Stimulated activated CD8-positive, alpha-beta memory T cell treated with anti-CD3 and anti-CD28 coated beads, Interleukin-4, amount 100 ng/mL, for 24 hours (primary cell): ENCODE measurements around the gene BRSK1.
"Not testable (repeated sequence)": the region's sequence is repeated elsewhere in the genome, so short reads cannot be mapped to it uniquely, and the experiment has no call there.

Source experiments
- DNase-seq: peaks from one replicate; pipeline ENCODE4 v3.0.0-alpha.2; 2020; ENCODE audit warnings: low read depth

The BRSK1 gene

DNA sequence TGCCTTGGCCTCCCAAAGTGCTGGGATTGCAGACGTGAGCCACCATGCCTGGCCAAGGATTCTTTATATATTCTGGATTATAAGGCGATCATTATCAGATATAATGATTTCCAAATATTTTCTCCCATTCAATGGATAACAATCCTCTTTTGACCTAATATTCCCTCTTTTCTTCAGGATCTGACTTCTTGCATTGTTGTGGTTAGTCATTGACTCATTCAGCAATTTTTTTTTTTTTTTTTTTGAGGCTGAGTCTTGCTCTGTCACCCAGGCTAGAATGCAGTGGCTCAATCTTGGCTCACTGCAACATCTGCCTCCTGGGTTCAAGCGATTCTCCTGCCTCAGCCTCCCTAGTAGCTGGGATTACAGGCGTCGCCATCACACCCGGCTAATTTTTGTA lies 46.0 kb downstream of the BRSK1 start:
- DNase-seq: not testable (repeated sequence)

DNA sequence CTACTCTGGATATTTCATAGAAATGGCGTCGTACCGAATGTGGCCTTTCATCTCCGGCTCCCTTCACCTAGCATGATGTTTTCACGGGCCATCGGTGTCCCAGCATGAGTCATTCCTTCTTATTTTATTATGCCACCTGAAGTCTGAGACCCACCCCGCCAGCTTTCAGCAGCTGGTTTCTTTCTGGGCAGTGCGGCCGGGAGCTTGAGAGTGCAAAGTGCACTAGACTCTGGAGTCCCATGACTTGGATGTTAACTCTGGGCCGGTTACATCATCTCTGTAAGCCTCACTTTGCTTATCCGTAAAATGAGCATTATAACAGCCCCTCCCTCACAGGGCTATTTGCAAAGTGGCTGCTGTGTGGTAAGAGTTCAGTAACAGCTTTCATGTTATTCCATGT lies 50.1 kb downstream of the BRSK1 start:
- no peak for DNase-seq

DNA sequence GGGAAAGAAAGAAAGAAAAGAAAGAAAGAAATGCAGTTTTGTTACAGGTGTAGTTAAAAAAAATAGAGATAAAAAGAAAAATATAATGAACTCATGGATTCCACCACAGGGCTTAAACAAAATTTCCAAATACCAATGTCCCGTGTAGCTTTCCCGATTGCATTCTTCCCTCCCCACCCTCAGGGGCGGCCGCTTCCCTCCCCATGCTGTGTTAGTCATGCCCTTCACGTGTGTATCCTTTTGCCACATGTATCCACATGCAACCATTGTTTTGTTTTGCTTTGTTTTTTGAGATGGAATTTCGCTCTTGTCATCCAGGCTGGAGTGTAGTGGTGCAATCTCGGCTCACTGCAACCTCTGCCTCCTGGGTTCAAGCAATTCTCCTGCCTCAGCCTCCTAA lies 52.3 kb downstream of the BRSK1 start:
- DNase-seq: no peak

DNA sequence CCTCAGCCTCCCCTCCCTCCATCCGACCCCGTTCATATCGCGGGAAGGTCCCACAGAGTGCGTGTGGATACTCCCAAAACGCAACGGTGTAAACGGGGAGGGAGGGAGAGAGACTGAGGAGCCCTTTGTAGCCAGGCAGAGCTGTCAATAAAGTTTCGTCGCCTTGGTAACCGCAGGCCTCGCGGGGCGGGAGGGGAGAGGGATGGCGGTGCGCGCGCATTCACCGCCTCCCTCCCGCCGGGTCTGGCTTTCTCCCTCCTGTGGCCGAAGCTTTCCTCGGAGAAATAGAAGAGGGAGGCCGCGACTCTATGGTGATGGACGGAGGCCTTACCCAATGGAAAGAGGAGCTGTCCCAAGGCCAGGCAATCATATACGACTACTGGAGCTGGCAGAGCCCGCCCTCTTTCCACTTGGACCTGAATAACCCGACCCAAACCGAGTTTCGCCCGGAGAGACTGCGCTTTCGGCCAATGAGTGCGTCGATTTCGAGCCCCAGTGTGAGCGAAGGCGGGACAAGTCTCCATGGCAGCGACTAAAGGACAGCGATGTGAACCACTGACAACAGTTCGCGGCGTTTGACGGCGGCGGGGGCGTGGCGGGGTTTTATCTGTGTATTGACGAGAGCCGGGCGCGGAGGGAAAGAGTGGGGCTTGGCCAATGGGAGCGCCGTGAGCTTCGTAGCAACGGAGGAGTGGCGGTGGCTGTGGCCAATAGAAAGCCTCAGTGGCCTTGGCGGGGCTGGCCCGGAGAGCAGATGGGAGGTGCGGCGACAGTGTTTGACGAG lies 55.5 kb downstream of the BRSK1 start, which contains the start of gene KMT5C:
TSS of gene KMT5C (plus strand) at position 772 of the 784 bp plus-strand sequence. CDS start 2,061 bp downstream, outside the sequence.
- peak; percentile 100 for DNase-seq

DNA sequence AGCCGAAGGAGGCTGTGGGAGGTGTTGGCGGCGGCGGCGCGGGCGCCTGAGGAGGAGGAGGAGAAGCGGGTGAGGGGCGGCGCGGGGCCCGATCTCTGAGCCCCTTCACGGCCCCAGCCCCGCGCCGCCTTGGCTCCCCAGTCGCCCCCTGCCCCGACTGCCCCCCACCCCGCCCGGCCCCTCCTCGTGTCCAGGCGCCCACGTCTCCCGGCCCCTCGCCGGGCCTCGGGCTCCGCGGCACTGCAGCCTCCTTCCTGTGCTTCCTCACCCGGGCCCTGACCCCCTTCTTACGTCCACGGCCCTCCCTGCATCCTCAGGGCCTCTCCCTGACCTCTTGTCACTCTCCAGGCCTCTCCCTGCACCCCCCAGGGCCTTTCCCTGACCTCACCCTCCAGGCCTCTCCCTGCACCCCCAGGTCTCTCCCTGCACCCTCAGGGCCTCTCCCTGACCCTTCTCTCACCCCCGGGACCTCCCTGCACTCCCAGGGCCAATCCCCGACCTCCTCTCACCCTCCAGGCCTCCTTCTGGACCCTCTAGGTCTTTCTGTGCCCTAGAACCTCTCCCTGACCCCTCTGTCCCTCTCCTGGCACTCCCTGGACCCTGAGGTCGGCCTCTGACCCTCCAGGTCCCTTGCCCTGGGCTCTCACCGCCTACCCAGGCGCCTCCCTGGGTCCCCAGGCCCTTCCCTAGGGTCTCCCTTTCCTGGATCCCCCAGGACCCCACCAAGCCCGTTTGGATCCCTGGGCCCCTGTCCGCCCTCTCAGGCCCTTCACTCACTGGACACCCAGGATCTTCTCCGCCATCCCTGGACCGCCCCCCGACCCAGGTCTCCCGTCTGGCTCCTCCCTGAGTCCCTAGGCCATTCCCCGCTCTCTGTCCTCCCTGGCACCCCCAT lies 56.3 kb downstream of the BRSK1 start:
- DNase-seq: no peak

DNA sequence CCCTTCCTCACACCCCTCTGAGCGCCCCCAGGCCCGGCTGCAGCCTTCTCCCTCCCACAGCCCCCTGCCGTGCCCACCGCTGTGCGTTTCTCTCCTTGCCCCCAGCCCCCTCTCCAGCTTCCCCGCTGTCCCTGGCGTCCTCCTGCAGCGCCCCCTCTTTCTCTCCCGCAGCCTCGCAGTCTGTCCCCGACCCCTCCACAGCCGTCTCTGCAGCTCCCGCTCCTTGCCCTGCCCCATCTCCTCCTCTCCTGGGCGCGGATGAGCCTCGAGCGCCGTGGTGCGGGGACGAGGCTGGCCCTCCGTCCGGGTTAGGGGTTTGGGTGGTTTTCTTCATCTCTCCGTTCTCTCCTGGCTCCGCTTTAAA lies 57.0 kb downstream of the BRSK1 start:
- DNase-seq: no peak

DNA sequence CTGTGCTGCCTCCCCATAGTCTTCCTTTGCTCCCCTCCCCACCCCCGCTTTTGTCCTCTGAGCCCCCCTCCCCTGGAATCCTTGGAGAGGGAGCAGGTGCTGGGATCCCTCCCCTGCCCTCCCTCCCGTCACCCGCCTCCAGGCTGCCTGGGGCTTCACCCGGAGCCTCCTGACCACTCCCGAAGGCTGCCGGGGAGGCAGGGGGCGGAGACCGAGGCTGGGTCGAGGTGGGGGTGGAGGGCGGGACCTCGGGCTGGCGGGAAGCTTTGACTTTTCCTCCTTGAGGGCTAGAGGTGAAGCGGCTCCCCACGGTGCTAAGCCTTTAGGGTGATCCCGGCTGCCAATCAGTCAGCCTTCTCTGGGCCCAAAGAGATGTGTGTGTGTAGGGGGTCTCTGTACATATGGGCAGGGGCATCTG lies 57.4 kb downstream of the BRSK1 start:
- DNase-seq: peak; percentile 47

DNA sequence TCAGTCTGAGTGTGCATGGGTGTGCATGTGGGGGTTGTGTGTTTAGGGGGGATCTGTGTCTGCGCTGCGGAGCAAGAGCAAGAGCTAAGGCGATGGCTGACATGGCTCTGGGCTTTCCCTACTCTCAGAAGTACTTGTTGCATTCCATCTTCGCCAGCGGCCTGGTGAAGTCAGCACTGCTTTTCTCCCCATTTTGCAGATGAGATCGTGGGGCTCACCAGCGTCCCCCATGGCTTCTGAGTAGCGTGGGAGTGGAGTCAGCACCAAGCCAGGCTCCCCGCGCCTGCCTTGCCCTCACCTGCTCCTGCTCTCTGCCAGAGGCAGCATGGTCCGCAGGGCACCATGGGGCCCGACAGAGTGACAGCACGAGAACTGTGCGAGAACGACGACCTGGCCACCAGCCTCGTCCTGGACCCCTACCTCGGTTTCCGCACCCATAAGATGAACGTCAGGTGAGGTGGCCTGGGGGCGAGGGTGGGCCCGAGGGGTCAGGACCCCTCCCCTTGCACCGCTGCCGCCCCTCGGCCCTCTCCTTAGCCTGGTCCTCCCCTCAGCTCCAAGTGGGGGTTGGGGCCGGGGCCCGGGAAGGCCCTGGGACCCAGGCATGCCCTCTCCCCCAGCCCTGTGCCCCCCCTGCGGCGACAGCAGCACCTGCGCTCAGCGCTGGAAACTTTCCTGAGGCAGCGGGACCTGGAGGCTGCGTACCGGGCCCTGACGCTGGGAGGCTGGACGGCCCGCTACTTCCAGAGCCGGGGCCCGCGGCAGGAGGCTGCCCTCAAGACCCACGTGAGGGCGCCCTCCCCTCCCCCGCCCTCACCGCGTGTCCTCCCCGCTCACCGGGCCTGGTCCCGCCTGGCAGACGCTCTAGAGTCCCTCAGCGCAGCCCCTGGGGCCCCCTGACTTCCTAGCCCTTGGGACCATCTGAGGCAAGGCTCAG lies 58.1 kb downstream of the BRSK1 start:
- no peak for DNase-seq

DNA sequence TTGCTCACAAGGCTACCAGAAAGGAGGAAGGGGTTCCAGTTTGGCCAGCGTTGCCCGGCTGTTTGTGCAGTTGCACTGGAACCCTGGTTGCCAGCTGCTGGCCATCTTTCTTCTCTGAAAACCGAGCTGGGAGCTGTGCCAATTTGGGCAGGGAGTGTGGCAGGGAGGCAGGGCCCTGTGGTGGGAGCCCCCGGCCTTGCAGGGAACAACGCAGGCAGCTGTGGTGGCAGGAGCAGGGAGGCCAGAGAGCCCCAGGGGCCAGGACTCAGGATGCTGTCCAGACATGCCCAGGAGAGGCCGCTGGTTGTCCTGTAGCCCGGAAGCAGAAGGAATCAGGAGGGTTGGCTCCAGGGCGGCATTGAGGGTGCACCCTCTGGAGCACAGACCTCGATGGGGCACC lies 60.6 kb downstream of the BRSK1 start:
- DNase-seq: no peak

DNA sequence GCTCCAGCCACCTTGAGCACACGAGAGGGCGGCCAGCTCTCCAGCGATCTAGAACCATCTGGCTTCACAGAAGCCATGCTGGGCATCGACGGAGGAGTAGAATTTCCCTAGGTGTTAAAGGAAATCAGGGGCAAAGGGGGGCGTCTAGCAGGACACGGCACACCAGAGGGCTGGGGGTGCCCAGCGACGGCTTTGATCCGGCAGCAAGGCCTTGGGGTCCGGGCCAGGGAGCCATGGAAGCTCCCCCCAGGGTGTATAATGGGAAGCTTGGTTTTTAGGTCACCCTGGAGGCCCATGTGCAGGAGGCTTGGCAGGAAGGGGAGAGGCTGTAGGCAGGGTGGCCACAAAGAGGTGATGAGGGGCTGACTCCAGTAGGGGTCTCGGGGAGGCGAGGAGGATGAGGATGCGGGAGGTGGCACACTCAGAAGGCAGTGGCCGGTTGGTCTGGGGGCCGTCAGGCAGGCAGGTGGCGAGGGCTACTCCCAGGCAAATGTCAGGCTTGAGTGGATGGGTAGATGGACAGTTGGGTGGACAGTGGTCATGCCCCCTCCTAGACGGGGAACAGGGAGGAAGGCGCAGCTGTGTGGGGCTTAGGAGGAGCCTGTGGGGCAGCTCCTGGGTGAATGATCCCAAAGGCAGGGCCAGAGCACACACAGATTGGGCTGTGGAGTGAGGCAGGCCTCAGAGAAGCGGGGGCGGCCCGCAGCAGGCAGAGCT lies 61.5 kb downstream of the BRSK1 start:
- no peak for DNase-seq

DNA sequence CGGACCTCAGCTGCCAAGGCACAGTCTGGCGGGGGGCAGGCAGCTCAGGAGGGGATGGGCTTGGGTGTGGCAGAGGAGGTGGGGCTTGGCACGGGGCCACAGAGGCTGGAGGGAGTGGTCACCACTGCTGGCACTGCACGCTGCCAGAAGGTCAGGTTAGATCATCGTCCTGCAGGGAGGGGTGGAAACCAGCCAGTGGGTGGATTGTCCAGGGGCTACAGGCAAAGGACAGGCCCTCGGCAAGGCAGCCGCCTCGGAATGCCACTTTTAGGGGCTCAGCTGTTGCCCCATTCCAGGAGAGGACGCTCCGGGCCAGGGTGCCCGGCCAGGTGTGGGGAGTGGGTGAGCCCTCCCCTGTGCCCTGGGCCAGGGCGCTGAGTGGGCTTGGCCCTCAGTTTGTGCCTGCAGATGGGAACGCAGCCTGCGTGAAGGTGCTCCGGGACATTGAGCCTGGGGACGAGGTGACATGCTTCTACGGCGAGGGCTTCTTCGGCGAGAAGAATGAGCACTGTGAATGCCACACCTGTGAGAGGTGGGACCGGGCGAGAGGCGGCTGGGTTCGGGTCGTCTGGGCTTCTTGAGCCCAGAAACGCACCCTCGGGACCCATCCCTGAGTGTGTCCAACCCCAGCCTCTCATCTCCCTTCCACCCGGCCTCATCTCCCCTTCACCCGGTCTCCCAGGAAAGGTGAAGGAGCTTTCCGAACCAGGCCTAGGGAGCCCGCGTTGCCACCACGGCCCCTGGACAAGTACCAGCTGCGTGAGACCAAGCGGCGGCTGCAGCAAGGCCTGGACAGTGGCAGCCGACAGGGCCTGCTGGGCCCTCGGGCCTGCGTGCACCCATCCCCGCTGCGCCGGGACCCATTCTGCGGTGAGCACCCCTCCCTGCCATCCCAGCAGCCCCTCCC lies 62.3 kb downstream of the BRSK1 start:
- DNase-seq: no peak

DNA sequence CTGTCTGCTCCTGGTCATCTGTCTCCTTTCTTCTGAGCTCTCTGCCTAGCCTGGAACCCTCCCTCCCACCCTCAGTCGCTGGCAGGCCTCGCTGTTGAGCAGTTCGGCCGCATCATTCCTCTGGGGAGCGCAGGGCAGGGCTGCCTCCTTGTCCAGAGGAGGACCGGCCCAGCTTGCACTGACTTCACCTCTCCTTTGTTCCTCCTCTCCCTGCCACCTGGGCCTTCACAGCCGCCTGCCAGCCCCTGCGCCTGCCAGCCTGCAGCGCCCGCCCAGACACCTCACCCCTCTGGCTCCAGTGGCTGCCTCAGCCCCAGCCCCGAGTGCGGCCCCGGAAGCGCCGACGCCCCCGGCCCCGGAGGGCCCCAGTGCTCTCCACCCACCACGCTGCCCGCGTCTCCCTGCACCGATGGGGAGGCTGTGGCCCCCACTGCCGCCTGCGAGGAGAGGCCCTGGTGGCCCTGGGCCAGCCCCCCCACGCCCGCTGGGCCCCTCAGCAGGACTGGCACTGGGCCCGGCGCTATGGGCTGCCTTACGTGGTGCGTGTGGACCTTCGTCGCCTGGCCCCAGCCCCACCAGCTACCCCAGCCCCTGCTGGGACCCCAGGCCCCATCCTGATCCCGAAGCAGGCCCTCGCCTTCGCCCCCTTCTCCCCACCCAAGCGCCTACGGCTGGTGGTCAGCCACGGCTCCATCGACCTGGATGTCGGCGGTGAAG lies 63.1 kb downstream of the BRSK1 start:
- no peak for DNase-seq

DNA sequence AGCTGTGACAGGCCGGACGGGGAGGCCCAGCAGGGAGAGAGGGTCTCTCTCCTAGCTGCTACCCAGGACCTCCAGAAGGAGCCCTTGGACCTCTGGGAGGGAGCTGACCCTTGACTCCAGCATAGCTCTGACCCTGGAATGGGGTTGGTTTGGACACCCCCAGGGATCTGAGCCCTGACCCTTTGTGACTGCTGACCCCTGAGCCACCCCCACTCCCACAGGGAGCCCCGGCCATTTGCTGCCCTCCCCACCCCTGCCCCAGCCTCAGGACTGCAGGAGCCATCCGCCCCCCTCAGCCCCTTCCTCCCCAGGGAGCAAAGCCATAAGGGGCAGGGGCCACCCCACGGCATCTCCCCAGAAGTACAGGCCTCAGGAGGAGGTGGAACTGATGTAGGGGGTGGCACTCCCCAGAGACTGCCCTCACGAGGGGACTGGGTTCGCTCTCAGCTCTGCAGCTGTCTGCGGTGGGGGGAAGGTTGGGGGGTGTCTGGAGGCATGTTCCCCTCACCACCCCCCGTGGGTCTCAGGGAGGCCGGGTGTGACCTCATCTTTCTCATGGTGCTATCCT lies 63.7 kb downstream of the BRSK1 start:
- no peak for DNase-seq

DNA sequence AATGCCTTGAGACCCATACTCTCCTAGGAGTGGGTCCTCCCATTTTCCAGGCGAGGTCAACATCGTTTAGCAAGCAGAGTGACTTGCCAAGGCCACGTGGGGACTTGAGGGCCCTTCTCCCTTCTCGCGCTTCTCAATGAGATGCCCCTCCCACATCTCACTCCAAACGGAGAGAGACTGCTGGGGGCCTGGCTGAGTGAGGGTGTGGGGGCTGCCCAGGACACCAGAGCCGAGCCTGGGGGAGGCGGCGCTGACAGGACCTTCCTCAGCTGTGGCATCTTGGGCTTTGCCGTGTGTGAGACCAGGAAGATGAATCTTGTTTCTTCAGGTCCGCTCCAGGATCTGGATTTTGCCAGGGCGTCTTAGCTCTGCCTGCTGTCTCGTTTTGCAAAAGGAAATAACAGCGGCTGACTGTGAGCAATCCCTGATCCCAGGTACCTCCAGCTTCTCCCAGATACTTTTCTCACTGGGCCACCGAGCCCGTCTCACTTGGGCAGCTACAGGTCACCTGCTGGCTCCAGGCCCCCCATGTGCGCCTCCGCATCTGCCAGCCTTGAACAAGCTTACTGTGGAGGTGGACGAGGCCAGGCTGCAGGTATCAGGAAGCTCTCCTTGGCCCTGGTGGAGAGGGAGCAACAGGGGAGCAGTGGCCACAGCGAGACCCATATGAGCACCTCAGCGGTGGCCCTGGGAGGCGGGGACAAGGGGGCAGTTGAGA lies 64.7 kb downstream of the BRSK1 start:
- no peak for DNase-seq

DNA sequence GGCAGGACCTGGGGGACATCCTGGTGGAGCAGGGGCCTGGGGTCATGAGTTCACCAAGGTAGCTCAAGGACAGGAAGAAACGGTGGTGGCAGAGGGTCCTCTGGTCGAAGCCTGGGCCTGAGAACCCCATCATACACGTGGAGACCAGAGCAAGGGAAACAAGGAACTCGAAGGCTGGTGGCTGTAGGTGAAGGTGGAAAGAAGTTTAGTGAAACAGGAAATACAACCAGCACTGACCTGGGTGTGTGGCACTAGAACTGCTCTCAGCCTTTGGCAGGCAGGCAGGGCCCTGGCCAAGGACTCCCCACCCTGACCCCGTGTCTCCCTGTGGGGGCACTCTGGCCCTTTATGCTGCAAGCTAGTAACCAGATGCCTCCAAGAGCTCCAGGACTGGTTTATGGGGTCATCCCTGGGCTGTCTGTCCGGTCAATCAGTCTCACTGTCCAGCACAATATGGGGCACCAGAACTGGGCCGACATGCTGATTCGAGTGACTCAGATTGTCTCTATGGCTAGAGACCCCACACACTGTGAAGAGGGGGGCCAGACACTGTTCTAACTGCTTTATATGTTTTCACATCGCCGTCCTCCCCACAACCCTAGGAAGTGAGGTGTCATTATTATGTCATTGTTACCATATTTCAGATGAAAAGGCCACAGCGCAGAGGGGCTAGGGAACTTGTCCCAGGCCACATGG lies 67.0 kb downstream of the BRSK1 start:
- DNase-seq: no peak

DNA sequence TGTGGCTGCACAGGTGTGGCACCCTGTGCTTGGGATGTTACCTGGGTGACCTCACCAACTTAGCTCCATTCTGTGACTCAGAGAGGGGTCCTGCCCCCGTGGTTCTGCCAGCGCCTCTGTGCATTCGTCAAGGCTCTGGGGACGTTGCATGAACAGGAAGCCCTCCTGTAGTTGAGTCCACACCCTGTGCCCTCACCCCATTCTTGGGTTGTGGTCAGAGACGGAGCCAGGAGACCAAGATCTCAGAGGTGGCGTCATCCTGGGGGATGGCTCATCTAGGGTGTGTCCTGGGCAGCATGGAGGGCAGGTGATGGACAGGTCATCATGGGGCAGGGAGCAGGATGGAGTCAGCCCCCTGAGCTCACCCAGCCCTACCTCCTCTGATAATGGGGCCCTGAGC lies 68.2 kb downstream of the BRSK1 start:
- DNase-seq: no peak

DNA sequence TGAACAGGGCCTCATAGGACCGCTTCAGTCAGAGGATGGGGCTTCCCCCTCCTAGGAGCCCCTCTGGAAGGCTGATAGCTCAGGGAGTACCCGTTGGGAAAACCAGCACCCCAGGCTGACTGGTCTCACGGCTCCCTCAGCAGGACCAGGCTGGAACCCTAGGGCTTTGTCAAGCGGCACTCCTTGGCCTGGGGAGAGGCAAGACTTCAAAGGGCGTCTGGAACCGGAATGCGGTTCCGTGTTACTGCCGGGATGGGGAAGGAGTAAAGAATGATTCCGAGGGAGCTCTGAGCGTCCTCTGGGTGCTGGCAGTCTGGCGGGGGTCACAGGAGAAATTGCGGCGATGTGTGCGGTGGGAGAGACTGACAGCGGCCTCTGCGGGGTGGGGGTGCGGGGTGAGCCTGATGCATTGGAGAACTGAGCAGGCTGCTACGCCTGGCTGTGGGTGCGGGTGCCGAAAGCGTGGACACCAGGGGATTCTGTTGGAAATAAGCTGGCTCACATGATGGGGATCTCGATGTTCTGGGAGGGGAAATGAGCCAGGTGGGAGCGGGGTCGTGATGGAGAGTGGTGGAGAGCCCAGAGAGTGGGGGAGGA lies 68.8 kb downstream of the BRSK1 start:
- DNase-seq: no peak

DNA sequence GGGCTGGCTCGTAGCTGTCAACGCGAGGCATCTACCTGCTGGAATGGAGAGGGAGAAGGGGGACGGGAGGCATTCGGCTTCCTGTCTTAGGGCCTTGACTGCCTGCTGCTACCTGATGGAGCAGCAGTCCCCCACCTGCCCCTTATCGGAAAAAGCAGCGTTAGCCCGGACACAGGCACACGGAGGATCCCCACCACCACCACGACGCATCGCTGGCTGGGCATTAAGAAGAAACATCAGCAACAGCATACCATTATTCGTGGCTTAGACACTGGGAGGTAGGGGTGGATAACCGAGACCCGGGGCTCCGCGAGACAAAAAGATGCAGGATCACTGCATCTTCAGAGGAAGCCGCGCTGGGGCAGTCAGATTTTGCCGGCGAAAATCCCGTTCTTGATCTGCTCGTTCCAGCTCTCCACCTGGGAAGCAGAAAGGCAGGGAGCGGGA lies 69.6 kb downstream of the BRSK1 start:
- DNase-seq: no peak
